ENCODE results near the gene RPS6KA2.

Gene RPS6KA2

DNA sequence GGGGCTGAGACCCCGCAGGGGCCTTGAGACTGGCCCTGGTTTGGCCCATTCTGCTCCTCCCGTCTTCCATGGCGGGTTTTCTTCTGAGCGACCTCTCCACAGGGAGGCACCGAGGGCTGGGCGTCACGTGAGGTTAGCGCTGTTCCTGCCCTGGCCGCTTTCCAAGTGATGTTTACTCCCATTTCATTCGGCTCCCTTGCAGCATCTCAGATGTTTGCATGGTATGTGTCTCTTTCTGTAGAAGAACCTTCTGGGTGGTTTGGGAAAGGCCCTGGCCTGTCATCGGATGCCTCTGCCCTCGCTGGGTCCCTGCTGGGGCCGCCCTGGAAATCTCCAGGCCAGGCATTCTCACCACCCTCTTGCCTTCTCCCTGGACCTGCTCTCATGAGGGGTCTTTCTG is 57.8 kb downstream of the RPS6KA2 start:
- DNase-seq = no peak

DNA sequence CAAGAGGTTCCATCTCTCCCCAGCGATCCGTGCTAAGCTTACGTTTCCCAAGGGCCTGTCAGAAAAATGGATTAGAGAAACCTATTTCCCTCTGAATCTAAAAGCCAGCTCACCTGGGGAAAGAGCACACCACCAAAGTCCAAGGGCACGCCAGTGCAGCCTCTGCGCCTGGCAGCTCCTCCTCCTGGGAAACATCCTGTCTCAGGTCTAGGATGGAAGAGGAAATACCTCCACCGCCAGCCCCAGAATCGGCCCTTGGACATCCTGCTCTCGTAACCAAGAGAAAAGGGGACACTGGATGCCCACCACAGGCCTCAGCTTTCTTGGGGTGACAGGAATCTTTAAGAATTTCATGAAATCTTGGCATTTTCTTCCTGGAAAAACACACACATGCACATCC is 59.2 kb downstream of the RPS6KA2 start:
- no peak for DNase-seq

DNA sequence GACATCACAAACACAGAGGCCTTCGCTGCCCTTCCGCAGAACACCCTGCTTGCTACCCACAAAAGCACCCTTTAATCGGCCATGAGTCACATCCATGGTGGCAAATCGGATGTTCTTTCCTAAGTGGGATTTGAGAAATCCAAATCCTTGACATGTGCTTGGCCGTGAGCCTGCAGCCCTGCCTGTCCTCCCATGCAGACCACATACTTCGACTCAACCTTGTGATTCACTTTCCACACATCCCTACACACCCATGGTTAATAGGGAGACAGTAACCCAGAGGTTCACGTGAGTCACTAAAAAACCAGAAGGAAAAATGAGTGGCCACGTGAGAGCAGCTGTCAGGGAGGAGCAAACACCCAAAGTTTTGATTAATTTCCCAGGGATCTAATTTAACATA is 59.9 kb downstream of the RPS6KA2 start:
- peak; percentile 76 for DNase-seq

DNA sequence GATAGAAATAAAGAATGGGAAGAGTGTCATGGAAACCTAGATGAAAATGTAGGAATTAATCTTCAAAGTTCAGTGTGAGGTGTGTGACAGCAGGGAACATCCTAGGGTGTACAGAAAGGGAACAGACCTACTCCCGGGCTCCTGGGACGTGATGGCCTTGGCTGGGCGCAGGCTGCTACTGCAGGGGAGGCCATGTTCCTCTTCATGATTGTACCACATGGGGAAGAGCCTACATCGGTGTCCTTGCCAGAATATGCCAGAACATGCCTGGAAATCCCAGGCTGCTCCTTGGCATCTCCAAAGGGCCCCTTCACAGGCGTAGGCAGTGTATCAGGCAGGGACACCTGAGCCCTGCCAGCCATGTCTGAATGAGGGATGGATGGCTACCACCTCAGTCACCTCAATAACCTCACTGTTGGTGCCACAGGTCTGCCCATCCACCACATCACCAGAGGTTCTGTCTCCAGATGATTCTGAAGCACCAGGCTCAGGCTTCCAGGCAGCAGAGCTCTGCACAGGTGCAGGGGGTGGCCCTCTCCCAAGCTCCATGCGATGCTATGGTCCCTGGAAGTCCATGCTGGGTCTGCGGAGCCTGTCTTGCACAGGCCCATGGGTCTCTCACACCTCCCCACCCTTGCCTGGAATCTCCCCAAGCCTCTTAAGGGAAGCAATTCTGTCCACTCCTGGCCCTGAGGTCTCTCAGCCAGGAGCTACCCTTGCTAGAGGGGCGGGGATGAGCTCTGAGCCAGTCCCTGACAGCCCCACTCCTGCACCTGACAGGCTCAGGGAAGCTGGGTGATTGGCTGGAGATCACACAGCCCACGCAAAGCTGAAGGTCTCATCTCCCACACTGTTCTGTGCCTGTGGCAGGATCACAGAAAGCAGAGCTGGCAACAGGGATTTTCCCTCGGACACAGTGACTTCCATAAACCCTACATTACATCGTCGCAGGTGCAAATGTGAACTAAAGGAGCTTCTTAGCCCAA is 60.7 kb downstream of the RPS6KA2 start:
- DNase-seq = no peak

DNA sequence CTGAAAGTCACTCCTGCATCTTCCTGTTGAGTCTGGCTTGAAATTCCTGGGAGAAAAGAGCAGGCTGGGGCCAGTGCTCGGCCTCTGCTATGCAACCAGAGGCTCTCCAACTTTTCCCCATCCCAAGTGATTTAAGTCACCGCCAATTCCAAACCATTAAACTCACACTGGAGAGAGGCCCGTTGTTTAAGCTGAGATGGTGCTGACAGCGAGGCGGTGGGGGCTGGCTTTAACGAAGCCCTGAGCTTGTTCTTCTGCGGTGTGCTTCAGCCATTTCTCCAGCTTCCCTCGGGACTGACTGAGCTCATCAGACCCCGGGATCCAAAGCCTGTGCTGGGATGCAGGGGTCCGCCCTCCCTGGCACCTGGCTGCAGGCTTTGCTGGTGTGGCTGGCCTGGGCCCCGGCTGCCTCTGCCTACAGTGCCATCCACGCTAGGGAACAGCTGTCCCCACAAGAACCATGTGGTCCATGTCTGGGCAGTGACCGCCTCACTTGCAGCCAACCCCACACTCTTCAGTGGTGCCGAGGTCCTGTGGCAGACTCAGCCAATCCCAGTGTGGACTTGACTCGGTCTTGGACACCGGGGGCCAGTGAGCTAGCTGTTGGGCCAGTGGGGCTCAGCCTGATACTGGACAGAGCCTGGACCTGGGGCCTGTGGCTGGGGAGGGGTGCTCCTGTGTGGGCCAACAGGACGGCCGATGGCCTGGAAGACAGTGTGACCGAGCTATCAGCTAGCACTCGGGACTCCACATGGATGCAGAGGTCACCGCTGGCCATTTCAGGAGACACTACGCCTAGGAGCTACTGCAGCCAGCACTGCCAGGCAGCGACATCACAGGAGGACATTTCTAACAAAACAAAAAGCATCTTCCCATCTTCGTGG is 61.7 kb downstream of the RPS6KA2 start:
- no peak for DNase-seq

DNA sequence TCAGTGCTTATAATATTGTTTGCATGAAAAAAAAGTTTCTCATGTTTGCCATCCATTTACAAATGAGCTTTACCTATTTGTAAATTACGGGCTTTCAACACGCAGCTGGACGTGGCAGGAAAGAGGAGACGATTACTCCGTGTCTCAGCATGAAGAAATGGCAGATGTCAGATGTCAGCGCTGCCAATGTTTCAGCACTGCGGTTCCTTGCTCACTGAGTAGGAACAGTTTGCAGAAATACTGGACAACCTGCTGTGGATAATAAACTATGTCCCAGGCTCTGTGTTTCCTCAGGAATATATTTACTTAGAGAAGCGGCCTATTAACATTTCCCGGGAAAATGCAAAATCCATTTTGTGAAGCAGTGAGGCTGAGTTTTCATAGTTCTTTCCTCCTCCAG is 63.2 kb downstream of the RPS6KA2 start:
- DNase-seq = no peak

DNA sequence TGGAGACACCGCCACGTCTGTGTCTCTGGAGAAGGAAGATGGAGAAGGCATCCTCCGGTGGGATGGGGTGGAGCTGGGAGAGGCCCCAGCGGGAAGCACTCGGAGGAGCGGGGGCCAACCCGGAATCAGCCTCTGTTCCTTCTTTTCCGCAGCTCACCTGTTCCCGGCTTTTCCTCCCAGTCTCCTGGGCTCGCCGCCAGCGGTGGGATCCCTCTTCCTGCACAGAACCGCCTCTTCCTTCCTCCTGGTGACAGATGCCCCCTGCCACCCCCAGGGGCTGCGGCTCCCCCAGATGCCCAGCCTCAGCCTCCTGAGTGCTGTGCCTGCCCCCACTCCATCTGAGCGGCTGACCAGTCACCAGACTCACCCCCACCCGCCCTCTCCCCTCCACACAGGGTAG is 63.9 kb downstream of the RPS6KA2 start:
- DNase-seq = no peak

DNA sequence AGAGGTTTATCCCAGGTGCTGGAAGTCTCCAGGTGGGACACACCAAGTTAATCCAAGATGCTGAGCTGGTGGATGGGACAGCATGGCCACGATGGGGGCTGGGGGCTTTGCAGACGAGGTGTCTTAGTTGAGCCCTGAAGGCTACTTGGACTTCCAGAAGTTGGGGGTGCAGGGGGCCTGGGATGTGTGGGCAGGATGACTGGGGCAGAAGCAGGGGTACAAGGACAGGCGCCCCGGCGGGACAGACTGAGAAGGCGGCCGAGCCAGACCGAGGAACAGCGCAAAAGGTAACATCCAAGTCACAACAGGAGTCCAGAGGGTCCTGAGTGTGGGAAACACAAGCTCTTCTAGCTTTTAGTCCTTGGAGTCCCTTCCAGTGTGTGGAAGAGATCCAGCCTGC is 64.3 kb downstream of the RPS6KA2 start:
- DNase-seq = no peak

DNA sequence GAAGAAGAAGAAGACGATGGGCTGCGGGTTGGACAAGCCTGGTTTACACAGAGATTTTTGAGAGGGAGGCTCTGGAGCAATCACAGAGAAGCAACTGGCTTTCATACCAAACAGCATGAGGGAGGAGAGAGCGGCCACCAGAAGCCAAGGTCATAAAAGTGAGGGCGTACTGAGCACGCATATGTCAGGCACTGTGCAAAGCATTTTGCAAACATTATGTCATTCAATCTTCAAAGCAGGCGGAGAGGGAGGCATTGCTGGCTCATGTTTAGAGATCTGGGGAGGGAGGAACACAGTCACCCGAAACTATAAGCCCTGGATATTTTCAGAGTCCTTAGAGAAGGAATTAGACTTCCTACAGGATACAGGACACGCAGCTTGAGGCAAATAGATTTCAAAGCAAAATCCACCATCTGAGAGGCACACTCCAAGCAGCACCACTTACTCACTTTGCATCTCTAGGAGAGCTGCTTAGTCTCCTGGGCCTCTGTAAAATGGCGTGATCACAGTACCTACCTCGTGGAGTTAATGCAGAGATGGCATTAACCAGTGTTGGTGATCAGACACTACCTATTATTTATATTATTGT is 65.2 kb downstream of the RPS6KA2 start:
- DNase-seq = no peak

DNA sequence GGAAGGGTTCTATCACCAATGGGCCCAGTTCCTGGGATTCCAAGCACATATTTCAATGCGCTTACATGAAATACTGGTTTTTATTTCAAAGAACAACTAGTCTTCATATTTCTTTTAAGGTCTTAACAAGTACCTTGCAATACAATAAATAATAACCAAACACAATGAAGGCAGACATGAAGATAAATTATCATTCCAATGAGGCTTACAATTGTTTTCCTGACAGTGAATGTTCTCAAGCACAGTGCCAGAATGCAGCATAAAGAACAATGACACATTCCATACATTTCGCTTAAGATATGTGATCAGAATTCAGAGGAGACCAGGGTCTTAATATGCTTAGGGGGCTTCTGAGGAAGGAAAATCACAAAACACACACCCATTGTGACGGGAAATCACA is 66.8 kb downstream of the RPS6KA2 start:
- no peak for DNase-seq

DNA sequence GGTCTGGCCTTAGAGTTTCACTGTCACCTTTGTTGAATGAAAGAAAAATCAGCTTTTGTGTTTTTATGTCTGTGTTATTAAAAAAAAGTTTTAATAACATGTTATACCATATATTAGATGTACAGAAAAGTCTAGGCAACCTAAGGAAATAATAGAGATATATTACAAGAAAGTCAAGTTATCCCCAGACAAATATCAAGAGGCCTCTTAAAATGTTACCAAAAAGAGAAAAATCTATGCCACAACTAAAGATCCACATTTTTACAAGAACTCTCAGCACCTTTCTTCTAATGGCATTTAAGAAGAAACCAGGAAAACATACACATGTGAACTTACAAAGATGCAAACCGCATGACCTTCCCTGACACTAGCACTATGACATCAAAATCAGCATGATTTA is 67.4 kb downstream of the RPS6KA2 start:
- DNase-seq = no peak

DNA sequence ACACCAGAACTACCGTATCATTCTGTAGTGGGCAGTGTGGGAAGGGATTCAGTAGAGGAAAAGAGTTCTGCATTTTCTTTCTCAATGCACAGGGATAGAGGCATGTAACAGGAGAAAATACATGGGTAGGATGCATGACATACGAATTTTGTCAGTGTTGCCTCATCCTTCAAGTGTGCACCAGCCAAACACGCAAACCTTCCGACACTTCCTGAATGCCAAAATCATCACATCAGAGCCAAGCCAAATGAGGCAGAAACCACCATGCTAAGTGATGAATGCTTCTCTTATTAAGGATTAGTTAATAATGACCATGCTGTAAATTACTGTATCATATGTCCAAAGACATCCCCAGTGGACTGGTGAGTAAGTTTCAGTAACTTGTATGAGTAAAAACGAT is 67.8 kb downstream of the RPS6KA2 start:
- DNase-seq = peak; percentile 1

DNA sequence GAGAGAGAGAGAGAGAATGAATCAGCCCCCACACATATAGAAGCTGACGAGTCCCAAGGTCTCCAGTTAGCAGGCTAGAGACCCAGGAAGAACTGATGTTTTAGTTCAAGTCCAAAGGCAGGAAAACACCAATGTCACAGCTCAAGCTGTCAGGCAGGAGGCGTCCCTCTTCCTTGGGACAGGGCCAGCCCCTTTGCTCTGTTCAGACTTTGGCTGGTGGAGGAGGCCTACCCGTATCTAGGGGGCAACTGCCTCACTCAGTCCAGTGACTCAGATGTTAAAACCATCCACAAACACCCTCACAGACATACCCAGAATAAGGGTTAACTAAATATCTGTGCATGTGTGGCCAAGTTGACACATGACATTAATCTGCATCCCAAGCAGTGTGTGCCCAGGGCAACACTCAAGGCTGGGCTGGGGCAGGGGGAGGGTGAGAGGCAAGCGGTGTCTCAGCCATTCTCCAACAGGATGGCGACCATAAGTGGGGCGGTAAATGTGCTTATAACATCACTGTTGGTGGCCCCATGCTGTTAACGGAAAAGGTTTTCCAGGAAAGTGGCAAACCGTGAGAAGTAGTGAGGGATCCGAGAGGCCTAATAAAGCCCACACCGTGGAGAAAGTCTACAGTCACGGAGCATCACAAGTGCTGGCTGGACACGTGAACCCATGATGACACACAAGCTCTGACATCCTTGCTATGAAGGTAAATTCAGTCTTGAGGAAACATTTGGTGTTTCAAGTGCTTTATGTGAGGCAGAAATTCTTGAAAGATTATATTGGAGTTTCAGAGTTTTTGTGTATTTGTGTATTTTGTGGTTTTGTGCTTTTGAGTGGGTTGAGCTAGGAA is 68.7 kb downstream of the RPS6KA2 start:
- DNase-seq = no peak

DNA sequence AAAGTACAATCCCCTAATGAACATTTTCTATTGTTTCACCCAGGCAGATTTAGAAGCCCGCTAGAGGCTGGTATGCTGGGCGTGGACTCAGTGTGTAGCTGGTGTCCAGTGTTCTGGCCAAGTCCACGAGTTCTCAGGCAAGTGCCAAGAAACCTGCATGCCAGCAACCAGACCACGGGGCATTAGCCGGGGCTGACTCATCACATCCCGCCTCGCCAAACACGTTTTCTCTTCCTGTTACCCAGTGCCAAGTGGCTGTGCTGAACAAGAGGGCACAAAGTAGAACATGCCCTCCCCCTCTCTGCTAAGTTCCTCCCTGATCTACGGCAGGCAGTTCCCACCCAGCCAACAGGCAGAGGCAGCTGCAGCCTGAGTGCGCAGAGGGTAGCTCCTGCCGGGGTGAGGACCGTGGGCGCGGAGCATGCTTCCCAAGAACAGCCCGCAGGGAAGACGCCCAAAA is 70.2 kb downstream of the RPS6KA2 start:
- DNase-seq = peak; percentile 71

DNA sequence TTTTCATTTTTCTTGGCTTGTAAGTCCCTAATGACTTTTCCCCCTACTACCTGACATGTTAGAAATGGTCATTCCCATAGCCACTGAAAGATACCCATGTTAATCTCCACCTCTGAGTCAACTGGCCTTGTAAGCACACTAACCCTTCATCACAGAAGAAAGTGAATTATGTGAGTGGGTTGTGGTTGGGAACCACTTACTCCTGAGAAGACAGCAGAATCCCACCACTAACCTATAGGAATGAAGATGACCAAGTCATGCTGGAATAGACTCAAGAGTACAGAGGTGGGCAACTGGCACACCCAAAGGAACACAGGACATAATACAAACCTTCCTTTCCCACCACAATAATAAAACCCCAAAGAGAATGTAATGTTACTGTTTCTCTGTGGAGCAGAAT is 70.7 kb downstream of the RPS6KA2 start:
- DNase-seq = no peak

DNA sequence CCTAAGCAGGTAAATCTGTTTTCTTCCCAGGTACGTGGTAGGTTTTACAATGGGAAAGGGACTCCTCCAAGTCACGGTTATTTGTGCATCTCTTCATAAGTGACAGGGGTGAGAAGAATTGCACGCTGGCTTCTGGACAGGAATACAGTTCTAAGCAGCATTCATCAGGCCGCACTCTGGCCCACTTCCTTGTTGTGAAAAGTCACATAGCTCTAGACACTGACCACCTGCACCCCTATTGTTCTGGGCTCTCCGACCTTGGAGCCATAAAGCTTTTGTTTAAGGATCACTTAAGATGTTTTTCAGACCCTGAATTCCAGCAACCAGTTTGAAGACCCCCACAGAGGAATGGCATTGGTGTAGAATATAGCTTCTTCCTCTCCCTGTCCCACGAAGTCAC is 72.0 kb downstream of the RPS6KA2 start:
- DNase-seq = no peak

DNA sequence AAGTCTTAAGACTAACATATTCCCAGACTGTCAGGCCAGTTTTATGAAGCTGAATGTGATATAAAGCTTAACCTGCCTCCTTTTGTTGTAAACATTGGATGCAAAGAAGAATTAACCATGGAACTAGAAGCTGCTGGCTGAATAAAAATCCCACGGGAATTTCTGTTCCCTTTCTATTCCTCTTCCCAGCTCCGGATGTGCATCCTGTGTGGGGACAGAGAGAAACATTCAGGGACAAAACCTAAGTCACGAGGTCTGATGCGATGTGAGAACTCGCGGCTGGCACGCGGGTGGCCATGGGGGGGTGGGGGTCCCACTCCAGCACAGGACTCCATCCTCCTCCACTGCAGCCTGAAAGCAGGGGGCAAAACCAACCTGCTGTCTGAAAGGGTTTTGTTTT is 72.7 kb downstream of the RPS6KA2 start:
- DNase-seq = no peak

DNA sequence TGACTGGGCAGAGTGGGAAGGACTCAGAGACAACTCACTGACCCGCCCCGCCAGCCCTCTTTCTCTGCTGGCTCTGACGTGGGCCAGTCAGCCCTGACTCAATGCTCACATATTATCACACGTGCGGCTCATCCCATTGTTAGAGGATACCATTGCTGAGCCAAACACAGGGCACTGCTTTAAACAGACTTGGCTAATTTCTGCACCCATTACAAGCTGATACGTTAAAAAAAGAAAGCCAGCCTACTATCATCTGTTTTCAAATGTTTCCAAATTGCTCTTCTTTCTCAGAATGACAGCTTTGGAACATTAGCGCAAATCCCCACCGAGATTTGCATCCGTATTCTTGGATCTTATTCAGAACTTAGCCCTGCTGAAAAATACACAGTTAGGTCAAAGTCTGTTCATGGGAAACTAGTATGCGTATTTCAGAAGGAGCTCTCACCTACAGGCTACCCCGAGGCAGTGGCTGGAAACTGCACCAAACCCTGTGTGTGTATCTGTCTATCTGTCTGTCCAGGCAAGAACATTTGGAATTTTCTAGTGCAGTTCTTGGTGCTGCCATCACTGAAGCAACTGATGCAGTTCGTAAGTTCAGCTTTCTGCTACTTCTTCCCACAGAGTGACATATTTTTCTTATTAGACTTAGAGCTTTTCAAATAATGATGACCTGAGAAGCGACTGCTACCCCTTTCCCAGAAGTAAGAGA is 73.3 kb downstream of the RPS6KA2 start:
- peak; percentile 1 for DNase-seq

DNA sequence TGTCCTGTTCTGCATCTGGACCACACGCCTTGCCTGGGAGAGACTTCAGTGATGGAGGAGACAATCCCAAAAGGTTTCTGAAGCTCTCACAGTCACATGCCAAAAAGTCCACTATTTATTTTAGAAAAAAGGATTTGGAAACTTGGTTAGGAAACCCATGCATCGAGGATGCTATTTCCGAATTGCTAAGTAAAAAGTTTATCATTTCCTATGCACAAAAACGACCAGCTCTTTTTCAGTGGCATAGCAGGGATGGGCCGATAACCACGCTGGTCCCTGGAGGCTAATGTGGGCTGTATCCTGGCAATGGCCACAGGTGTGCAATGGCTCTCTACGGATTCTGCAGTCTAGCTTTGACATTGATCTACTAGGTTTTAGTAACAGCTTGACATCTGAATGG is 74.5 kb downstream of the RPS6KA2 start:
- no peak for DNase-seq

DNA sequence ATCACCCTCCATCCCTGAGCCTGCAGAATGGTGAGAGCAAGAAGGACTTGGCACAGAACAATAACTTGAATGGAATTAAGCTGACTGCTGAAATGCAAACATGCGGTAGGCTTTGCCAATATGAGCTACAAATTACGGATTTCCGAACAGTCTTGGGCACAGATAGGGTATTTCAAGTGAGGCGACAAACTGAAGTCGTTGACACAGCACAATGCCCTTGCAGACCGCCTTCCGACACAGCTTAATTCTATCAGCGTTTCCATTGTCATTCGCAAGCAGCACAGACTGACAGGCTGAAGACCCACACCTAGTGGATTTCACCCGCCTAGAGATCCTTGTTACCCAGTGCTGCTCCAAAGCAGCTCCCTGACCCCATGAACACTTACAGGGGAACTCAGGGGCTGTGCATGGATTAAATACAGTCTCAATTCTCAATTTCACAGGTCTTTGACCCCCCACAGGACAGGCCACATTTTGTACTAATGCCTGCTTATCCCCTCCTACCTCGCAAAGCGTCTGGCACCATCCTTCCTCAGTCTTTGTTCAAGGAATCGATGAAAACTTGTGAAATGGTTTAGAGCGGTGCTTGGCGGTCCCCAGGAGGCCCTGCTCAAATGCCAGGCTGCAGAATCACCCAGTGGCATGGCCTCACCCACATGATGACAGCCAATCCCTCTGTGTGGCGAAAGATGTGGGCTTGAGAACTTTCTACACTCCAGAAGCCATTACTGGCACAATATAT is 75.1 kb downstream of the RPS6KA2 start:
- DNase-seq = no peak

DNA sequence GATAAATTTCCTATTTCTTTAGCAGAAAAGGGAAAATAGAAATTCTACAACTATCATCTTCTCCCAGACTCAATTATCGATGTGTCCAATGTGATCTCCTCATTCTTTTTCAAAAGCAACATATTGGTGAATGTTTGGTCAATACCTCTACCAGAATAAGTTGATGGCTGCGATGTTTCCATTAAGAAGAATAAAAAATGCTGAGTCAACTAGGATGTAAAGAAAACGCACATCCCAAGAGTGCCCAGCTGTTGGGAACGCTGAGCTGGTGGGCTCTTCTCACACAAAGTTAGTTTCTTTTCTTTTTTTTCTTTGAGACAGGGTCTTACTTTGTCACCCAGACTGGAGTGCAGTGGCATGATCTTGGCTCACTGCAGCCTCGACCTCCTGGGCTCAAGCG is 80.4 kb downstream of the RPS6KA2 start:
- DNase-seq = no peak

All from kidney glomerular epithelial cell (primary cell).